ENCODE results near the gene RLN3.

The RLN3 gene

DNA sequence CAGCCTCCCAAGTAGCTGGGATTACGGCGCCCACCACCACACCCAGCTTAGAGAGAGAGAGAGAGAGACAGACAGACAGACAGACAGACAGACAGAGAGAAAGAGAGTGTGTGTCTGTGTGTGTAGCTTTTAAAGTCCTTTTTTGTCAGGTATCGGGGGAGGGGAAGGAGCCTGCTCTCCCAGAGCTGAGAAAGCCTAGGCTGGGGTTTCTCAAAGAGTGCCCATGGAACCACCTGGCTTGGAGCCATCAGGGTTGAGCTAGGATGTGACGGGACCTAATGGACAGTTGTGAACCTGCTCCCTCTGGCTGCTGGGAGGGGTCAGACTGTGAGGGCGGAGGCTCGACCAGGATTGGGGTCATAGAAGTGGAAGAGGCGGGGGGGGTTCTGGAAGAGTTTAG, 38.5 kb upstream of the RLN3 start:
- TF ChIP-seq FOXP2 (optimal IDR thresholded peaks at IDR 0.05; ENCODE audit: control extremely low read depth, extremely low read length, insufficient read depth) (no peak), EZH2 (IDR thresholded peaks at IDR 0.05) (no peak)
- no peak overlapping the region for H3K4me3 ChIP-seq
- H3K9me3 ChIP-seq (ENCODE audit: low read depth, low read length) = no peaks in the 10 kb centered on the region
- no peak for DNase-seq (ENCODE audit: low read depth, low spot score)
- no peak overlapping the region for H3K9ac ChIP-seq (ENCODE audit: insufficient read length)
- no peaks in the 10 kb centered on the region; the same call in 1 of the 2 replicates for H3K36me3 ChIP-seq (ENCODE audit: insufficient read depth, low read length)
- no peak overlapping the region for H3K27ac ChIP-seq

DNA sequence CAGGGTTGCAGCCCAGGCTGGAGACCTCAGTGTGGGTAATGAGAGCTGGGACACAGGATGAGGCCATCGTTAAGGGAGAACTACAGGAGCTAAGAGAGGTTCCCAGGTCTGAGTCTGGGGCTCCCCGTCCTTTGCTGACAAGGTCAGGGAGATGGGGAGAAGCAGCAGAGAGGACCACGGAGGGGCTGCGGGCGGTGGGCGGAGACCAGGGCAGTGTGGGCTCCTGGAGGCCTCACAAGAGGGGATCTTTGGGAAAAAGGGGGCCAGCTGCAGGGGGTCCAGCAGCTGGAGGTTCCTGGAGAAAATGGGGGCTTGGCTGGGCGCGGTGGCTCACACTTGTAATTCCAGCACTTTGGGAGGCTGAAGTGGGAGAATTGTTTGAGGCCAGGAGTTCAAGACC, 37.9 kb upstream of the RLN3 start:
- H3K9ac ChIP-seq (ENCODE audit: insufficient read length) = no peak overlapping the region
- no peaks in the 10 kb centered on the region; the same call in 1 of the 2 replicates for H3K36me3 ChIP-seq (ENCODE audit: insufficient read depth, low read length)
- TF ChIP-seq EZH2 (IDR thresholded peaks at IDR 0.05) (no peak), FOXP2 (optimal IDR thresholded peaks at IDR 0.05; ENCODE audit: control extremely low read depth, extremely low read length, insufficient read depth) (no peak)
- no peak overlapping the region for H3K4me3 ChIP-seq
- DNase-seq (ENCODE audit: low read depth, low spot score) = no peak
- H3K27ac ChIP-seq = no peak overlapping the region
- no peaks in the 10 kb centered on the region for H3K9me3 ChIP-seq (ENCODE audit: low read depth, low read length)

DNA sequence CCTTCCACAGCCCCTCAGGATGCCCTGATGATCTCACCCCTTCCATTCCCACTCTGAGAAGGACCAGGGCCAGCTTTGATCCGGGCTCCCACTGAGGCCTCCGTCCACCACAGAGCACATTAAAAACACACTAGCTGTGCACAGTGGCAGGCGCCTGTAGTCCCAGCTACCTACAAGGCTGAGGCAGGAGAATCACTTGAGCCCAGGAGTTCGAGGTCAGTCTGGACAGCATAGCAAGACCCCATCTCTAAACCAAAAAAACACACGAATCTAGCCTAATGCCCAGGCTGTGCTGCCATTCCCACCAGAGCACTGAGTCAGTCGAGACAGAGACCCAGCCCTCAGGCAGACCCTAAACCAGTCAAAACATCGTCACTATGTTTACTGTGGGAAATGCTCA, 35.9 kb upstream of the RLN3 start:
- no peak overlapping the region for H3K9ac ChIP-seq (ENCODE audit: insufficient read length)
- no peaks in the 10 kb centered on the region; the same call in 1 of the 2 replicates for H3K36me3 ChIP-seq (ENCODE audit: insufficient read depth, low read length)
- TF ChIP-seq FOXP2 (optimal IDR thresholded peaks at IDR 0.05; ENCODE audit: control extremely low read depth, extremely low read length, insufficient read depth) = no peak
- TF ChIP-seq POLR2AphosphoS5 (IDR thresholded peaks at IDR 0.05; ENCODE audit: borderline replicate concordance, low read depth, low read length) = no peak
- TF ChIP-seq EZH2 (IDR thresholded peaks at IDR 0.05) = no peak
- no peak overlapping the region for H3K27ac ChIP-seq
- no peak overlapping the region for H3K4me3 ChIP-seq
- DNase-seq (ENCODE audit: low read depth, low spot score) = no peak
- no peaks in the 10 kb centered on the region for H3K9me3 ChIP-seq (ENCODE audit: low read depth, low read length)

DNA sequence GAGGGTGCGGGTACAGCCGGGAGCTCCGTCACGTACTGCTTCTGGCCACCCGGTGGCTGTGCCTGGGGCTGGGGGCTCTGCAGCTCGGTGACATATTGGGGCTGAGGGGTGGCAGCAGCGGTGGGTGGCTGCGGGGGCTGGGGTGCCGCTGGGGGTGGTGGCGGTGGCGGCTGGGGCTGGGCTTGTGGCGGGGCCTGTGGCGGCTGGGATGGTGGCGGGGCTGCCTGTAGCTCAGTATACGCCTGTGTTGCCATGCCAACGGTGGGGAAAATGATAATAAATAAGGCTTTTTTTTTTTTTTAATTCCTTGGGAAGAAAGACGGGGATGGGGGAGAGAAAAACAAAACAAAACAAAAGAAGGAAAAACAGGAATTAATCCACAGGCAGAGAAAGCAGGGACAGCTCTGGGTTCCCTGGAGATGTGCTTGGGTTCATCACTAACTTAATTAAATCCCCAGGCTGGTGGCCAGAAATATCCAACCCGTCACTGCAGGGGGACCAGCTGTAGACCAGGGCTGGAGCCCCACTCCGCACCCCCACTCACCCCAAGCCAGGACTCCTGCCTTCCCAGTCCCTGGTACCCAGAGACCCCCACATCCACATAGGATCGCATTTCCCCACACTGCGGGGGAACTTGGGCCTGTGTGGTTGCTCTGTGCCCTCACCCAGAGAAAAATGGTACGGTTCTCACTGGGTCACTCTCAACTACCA, 34.2 kb upstream of the RLN3 start:
- DNase-seq (ENCODE audit: low read depth, low spot score) = no peak
- Histone ChIP-seq H3K4me3 (no peak overlapping the region), H3K9me3 (ENCODE audit: low read depth, low read length) (no peaks in the 10 kb centered on the region), H3K9ac (ENCODE audit: insufficient read length) (no peak overlapping the region), H3K27ac (no peak overlapping the region), H3K36me3 (ENCODE audit: insufficient read depth, low read length) (no peaks in the 10 kb centered on the region; the same call in 1 of the 2 replicates)
- TF ChIP-seq FOXP2 (optimal IDR thresholded peaks at IDR 0.05; ENCODE audit: control extremely low read depth, extremely low read length, insufficient read depth) = no peak
- no peak for TF ChIP-seq POLR2AphosphoS5 (IDR thresholded peaks at IDR 0.05; ENCODE audit: borderline replicate concordance, low read depth, low read length)
- TF ChIP-seq EZH2 (IDR thresholded peaks at IDR 0.05) = no peak

DNA sequence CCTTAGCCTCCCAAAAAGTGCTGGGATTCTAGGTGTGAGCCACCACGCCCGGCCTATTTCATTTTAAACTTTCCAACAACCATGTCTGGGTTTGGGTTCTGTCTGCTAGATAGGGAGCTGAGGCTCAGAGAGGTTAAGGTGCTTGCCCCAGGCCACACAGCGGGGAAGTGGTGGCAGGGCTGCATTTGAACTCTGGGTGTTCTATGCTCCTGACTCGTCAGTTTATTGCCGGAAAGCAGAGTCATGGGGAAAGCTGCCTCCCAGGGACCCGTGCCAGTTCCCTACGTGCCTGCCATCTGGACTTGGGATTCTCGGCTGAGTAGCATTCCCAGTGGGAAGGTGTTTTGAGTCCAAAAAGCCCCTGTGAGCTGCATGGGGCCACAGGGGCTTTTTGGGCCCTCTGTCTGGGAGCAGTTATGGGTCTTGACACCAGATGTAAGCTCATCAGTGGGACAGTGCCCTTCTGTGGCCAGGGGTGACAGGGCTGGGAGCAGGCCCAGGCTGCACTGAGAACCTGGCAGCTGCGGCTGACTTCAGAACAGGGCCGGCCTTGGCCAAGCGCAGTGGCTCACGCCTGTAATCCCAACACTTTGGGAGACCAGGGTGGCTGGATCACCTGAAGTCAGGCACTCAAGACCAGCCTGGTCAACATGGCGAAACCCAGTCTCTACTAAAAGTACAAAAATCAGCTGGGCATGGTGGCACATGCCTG, 32.8 kb upstream of the RLN3 start:
- no peak for DNase-seq (ENCODE audit: low read depth, low spot score)
- H3K9me3 ChIP-seq (ENCODE audit: low read depth, low read length) = 0 out of 2 replicates have a peak, but pooled peaks cover 2% of the 10 kb centered on the region
- no peak overlapping the region for H3K9ac ChIP-seq (ENCODE audit: insufficient read length)
- no peak overlapping the region; the same call in 1 of the 2 replicates for H3K27ac ChIP-seq
- no peak for TF ChIP-seq FOXP2 (optimal IDR thresholded peaks at IDR 0.05; ENCODE audit: control extremely low read depth, extremely low read length, insufficient read depth)
- TF ChIP-seq POLR2AphosphoS5 (IDR thresholded peaks at IDR 0.05; ENCODE audit: borderline replicate concordance, low read depth, low read length) = no peak
- TF ChIP-seq EZH2 (IDR thresholded peaks at IDR 0.05) = no peak
- H3K36me3 ChIP-seq (ENCODE audit: insufficient read depth, low read length) = peaks cover 6% of the 10 kb centered on the region
- no peak overlapping the region for H3K4me3 ChIP-seq

DNA sequence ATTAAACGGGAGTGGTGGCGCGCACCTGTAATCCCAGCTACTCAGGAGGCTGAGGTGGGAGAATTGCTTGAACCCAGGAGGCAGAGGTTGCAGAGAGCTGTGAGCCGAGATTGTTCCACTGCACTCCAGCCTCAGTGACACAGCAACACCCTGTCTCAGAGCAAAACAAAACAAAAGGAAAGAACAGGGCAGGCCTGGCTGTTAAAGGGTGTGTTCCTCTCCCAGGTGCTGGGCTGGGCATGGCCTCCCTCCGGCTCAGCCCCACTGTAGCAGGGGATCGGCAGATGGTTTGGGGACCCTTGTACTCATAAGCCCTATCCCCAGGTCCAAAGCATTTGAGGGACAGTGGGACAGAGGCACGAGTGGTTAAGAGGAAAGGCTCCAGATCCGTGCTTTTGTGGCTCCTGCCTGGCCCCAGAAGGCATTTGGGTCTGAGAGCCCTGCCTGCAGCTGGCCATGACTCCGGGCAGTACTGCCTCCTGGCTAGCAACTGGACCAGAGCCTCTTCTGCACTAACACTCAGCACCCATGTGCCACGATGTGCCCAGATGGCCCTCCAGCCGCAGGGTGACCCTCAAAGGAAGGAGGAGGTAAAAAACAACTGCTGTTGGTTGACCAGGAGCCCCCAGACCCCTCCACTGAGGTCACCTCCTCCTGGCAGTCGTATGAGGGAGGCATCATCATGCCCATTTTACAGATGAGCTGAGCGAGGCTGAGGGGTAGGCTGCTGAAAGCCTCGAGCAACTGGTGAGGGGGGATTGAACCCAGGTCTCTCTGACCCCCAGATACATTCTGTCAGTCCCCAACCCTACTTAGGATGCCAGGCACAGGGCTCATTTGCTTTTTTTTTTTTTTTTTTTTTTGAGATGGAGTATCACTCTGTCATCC, 31.8 kb upstream of the RLN3 start:
- Histone ChIP-seq H3K4me3 (no peak overlapping the region), H3K36me3 (ENCODE audit: insufficient read depth, low read length) (peaks cover 6% of the 10 kb centered on the region), H3K9me3 (ENCODE audit: low read depth, low read length) (0 out of 2 replicates have a peak, but pooled peaks cover 2% of the 10 kb centered on the region), H3K27ac (no peak overlapping the region), H3K9ac (ENCODE audit: insufficient read length) (no peak overlapping the region)
- DNase-seq (ENCODE audit: low read depth, low spot score) = no peak
- no peak for TF ChIP-seq EZH2 (IDR thresholded peaks at IDR 0.05)
- TF ChIP-seq FOXP2 (optimal IDR thresholded peaks at IDR 0.05; ENCODE audit: control extremely low read depth, extremely low read length, insufficient read depth) = no peak
- TF ChIP-seq POLR2AphosphoS5 (IDR thresholded peaks at IDR 0.05; ENCODE audit: borderline replicate concordance, low read depth, low read length) = no peak

DNA sequence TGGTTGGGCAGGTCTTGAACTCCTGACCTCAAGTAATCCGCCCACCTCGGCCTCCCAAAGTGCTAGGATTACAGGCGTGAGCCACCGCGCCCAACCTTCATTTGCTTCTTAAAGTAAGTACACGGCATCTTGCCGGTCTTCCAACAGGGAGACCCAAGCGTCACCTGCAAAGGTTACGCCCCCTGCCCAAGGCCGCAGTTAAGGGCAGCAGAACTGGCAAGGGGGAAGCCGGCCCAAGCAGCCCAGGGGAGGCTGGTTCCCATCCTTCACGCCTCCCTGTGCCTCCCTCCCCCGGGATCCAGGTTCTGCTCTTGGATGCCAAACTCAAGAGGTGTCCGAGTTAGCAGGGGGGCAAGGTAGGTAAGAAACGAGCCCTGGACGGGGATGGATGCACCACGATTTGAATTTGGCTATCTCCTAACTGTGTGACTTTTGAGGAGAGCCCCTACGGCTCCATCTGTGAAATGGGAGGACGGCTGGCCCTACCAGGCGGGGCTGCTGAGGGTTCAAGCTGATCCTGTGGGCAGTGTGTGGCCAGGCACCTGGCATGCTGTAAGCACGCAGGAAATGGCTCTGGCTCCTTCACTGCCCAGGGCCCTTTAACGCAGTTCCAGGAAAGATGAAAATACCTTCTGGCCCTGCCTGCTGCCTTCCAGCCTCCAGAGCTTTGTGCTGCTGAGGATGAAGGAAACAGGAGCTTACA, 30.9 kb upstream of the RLN3 start:
- Histone ChIP-seq H3K9me3 (ENCODE audit: low read depth, low read length) (0 out of 2 replicates have a peak, but pooled peaks cover 2% of the 10 kb centered on the region), H3K27ac (no peak overlapping the region), H3K4me3 (no peak overlapping the region), H3K9ac (ENCODE audit: insufficient read length) (no peak overlapping the region), H3K36me3 (ENCODE audit: insufficient read depth, low read length) (peaks cover 6% of the 10 kb centered on the region)
- DNase-seq (ENCODE audit: low read depth, low spot score) = no peak
- TF ChIP-seq FOXP2 (optimal IDR thresholded peaks at IDR 0.05; ENCODE audit: control extremely low read depth, extremely low read length, insufficient read depth) (no peak), POLR2AphosphoS5 (IDR thresholded peaks at IDR 0.05; ENCODE audit: borderline replicate concordance, low read depth, low read length) (no peak), EZH2 (IDR thresholded peaks at IDR 0.05) (no peak)
